ENCODE data around the gene TMX2. TPM values are rescaled to one million over a fixed set of nuclear protein-coding genes. Genes with fewer than 3 reads are reported as not detected.

Gene TMX2
- total and polyA plus RNA-seq, 9 of the 15 experiments (the other 6 are each of a cell fraction or from before 2014, with no cell fraction given): 176 to 433 (median 227) TPM

- peak; percentile 30 for ATAC-seq
- in situ Hi-C loops (cut with MboI) (no loop called here), intact Hi-C loops (cut with micrococcal nuclease) (loop anchor here (2.0 kb wide), 1 partner anchor 16 kb away; no protein-coding TSS in a partner anchor)
- H3K9me3 ChIP-seq (replicated peaks; ENCODE audit: control insufficient read depth, insufficient read depth, low read depth, low read length): no peaks in the 10 kb centered on the region
- ChIA-PET CTCF (ENCODE audit: low intra/inter-chr PET ratio) (no interaction called here), POLR2A (interaction anchor here (0.8 to 9.4 kb wide), 8 partner anchors 8 to 91 kb away, joined by 3 to 88 read pairs (median 5); partner anchors contain the start of genes BTBD18 and CTNND1)
- H2AFZ ChIP-seq (ENCODE audit: low read depth, low read length): no peak overlapping the region
- no peaks in the 10 kb centered on the region for H3K27me3 ChIP-seq (ENCODE audit: control insufficient read depth in 2 of 2, insufficient read depth in 2 of 2, low read length in 2 of 2)
- no peak overlapping the region for H3K4me2 ChIP-seq (ENCODE audit: insufficient read depth, low read length)
- 71% methylated on average over 1 of the region's 1 CpG for WGBS (ENCODE audit: insufficient coverage, low coverage, missing lambda C conversion rate)
- H3K36me3 ChIP-seq (ENCODE audit: control insufficient read depth, insufficient read depth, low read length): peaks cover 10% of the 10 kb centered on the region; the same call in 2 of the 3 replicates
- no peaks in the 10 kb centered on the region for H3K9me1 ChIP-seq (ENCODE audit: control insufficient read depth, insufficient read depth, low read length)
- TF ChIP-seq HDAC1 (IDR thresholded peaks at IDR 0.05) (no peak), ZFP91 (CRISPR knock-in tag; IDR thresholded peaks at IDR 0.05) (no peak), GATA2 (CRISPR knock-in tag; IDR thresholded peaks at IDR 0.05) (no peak), MCM3 (IDR thresholded peaks at IDR 0.05) (no peak), KDM4B (IDR thresholded peaks at IDR 0.05; ENCODE audit: borderline replicate concordance in 2 of 2, low read depth in 1 of 2) (no peak), STAT5B (CRISPR knock-in tag; IDR thresholded peaks at IDR 0.05) (no peak), SP1 (CRISPR knock-in tag; IDR thresholded peaks at IDR 0.05) (no peak), ZNF12 (CRISPR knock-in tag; IDR thresholded peaks at IDR 0.05) (no peak), PHB (CRISPR knock-in tag; IDR thresholded peaks at IDR 0.05) (no peak), RBM25 (IDR thresholded peaks at IDR 0.05; ENCODE audit: low read depth, low read length, severe bottlenecking) (no peak), RAD51 (IDR thresholded peaks at IDR 0.05; ENCODE audit: borderline replicate concordance, low read depth) (no peak), ZNF407 (IDR thresholded peaks at IDR 0.05; ENCODE audit: low read depth) (no peak), ELF4 (CRISPR knock-in tag; IDR thresholded peaks at IDR 0.05) (no peak)
- no peak overlapping the region for H3K9ac ChIP-seq (ENCODE audit: insufficient read depth in 1 of 2, low read depth in 2 of 2, low read length in 2 of 2)
- BruUV-seq (replicated peaks): no TSS peak
- no peak for FAIRE-seq
- DNase-seq (ENCODE audit: extremely low read depth in 1 of 4, low spot score in 3 of 4): no peak
- H3K27ac ChIP-seq (ENCODE audit: extremely low read depth, low read depth, low read length): no peak overlapping the region
- peaks cover 93% of the 10 kb centered on the region for H3K79me2 ChIP-seq (ENCODE audit: control insufficient read depth, insufficient read depth, low read length)
- no peak overlapping the region for H3K4me3 ChIP-seq
- H3K4me1 ChIP-seq (replicated peaks in 1 of 2; ENCODE audit: control insufficient read depth in 2 of 2, insufficient read depth in 2 of 2, low read length in 2 of 2): peaks cover 26 to 72% of the 10 kb centered on the region in 2 experiments
- H4K20me1 ChIP-seq (replicated peaks; ENCODE audit: control insufficient read depth, insufficient read depth, low read length): peaks cover 63% of the 10 kb centered on the region
Measured at GRCh38 chr11:57779276-57779675, 66.9 kb downstream of the TMX2 start.
